Type B pancreatic cell (in vitro differentiated cells): ENCODE results near the gene MIP. TPM values are rescaled to one million over a fixed set of nuclear protein-coding genes. Genes with fewer than 3 reads are reported as not detected.

Experiments
- DNase-seq: peaks from one replicate; pipeline ENCODE4 v3.0.0; 2021; ENCODE audit warnings: mixed read lengths; ENCODE audit not compliant: unreplicated experiment; ENCODE audit errors: extremely low spot score
- H3K27ac Mint-ChIP-seq: 2 replicates; pipeline ENCODE4 v1.8.0; 2021; ENCODE audit warnings: mild to moderate bottlenecking, mixed read lengths
- H3K27me3 Mint-ChIP-seq: 2 replicates; pipeline ENCODE4 v1.8.0; 2021; ENCODE audit warnings: mixed read lengths
- H3K36me3 Mint-ChIP-seq: 2 replicates; pipeline ENCODE4 v1.8.0; 2021; ENCODE audit warnings: mixed read lengths
- H3K4me1 Mint-ChIP-seq: one replicate; pipeline ENCODE4 v1.8.0; 2021; ENCODE audit warnings: mixed read lengths; ENCODE audit not compliant: unreplicated experiment
- H3K4me3 Mint-ChIP-seq: 2 replicates; pipeline ENCODE4 v1.8.0; 2021; ENCODE audit warnings: mild to moderate bottlenecking, mixed read lengths
- H3K9me3 Mint-ChIP-seq: 2 replicates; pipeline ENCODE4 v1.8.0; 2021; ENCODE audit warnings: mixed read lengths
- total RNA-seq: library from RNA; stranded (reverse); gene quantifications from 2 replicates; pipeline ENCODE4 v1.2.1, GENCODE V29; 2021; ENCODE audit warnings: low replicate concordance
- TF ChIP-seq, protein P1 (sequence below): fragments of 200-600 bp; sonication (generic); conservative IDR thresholded peaks from 2 replicates; pipeline ENCODE4 v1.5.0; 2021; ENCODE audit warnings: antibody characterized with exemption, mild to moderate bottlenecking

MIP gene
- total RNA-seq, 1 donor from 2014 or later: not detected

DNA sequence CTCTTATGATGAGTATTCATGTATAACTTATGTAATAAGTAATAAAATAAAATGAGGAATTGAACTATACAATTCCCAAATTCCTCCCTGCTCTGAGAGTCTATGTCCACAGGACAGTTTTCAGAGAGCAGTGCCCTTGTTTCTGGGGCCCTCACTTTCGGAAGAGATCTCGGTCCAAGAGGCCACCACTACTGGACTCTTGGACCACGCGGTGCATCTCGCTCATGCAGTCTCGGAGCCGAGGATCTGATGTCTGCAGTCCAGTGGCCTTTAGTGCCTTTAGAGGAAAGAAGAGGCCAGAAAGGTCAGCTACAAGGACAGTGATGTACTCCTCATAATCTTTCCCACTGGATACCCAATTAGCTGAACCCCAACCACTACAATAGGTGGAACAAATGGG is 25.2 kb upstream of the MIP start:
- Mint-ChIP-seq H3K4me3 (no peak overlapping the region), H3K9me3 (no peaks in the 10 kb centered on the region), H3K27me3 (peaks cover 3% of the 10 kb centered on the region), H3K27ac (no peak overlapping the region), H3K4me1 (no peaks in the 10 kb centered on the region), H3K36me3 (no peaks in the 10 kb centered on the region)
- no peak for DNase-seq
- TF ChIP-seq, protein P1, sequence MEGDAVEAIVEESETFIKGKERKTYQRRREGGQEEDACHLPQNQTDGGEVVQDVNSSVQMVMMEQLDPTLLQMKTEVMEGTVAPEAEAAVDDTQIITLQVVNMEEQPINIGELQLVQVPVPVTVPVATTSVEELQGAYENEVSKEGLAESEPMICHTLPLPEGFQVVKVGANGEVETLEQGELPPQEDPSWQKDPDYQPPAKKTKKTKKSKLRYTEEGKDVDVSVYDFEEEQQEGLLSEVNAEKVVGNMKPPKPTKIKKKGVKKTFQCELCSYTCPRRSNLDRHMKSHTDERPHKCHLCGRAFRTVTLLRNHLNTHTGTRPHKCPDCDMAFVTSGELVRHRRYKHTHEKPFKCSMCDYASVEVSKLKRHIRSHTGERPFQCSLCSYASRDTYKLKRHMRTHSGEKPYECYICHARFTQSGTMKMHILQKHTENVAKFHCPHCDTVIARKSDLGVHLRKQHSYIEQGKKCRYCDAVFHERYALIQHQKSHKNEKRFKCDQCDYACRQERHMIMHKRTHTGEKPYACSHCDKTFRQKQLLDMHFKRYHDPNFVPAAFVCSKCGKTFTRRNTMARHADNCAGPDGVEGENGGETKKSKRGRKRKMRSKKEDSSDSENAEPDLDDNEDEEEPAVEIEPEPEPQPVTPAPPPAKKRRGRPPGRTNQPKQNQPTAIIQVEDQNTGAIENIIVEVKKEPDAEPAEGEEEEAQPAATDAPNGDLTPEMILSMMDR: no peak

DNA sequence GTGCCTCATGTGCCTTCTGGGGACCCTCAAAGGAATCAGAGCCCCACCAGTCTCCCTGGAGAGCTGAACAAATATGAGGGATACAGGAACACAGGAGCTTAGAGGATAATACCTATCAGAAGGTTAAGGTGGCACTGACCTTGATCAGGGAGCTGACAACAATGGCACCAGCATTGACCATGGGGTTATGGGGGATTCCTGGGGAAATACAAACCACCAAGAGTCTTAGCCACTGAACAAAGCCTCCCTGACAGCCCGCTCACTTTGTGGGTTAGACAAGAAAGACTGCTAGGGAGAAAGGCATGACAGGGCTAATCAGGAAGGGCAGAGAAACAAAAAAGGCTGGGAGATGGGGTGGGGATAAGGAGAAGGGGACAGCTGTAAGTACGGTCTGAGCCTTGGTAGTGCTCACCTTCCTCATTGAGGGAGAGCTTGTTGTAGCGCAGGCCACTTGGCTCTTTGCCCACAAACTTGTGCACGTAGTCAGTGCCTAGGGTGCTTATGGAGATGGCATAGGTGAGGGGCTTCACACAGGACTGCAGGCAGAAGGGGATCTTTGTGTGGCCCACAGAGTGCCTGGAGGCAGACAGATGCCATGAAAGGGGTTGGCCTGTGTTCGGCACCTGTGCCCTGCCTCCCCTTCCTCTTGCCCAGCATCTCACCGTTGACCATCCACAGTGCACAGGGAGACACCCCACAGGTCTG is 23.2 kb upstream of the MIP start:
- TF ChIP-seq, protein P1: no peak
- H3K36me3 Mint-ChIP-seq: no peaks in the 10 kb centered on the region

DNA sequence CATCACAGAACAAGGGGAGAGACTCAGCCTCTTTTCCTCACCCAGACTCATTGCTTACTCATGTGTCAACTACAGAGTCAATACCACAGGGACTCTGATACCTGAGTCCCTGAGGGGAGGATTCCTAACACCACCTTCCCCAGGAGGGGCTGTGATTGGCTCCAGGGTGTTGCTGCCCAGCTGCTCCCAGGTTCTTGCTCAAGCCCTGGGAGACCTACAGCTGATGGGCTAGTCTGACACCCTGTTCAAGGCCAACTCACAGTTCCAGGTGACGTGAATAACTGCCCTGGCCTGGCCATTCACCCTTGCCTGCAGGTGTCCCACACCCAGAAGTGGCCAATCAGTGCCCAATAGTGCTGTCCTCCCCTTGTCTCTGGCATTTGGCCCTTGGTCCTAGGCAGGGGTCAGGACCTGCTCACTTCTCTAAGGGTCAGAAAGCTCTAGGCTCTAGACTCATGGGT is 22.5 kb upstream of the MIP start:
- Mint-ChIP-seq H3K36me3 (no peaks in the 10 kb centered on the region), H3K27ac (no peak overlapping the region), H3K4me3 (no peak overlapping the region), H3K27me3 (no peaks in the 10 kb centered on the region), H3K9me3 (no peaks in the 10 kb centered on the region), H3K4me1 (no peaks in the 10 kb centered on the region)
- TF ChIP-seq, protein P1: no peak
- DNase-seq: no peak

More for the DNA sequence above, 23.2 kb upstream of the MIP start:
- H3K27ac Mint-ChIP-seq: no peak overlapping the region
- no peaks in the 10 kb centered on the region for H3K27me3 Mint-ChIP-seq
- H3K9me3 Mint-ChIP-seq: no peaks in the 10 kb centered on the region
- DNase-seq: no peak
- H3K4me1 Mint-ChIP-seq: no peaks in the 10 kb centered on the region
- H3K4me3 Mint-ChIP-seq: no peak overlapping the region

DNA sequence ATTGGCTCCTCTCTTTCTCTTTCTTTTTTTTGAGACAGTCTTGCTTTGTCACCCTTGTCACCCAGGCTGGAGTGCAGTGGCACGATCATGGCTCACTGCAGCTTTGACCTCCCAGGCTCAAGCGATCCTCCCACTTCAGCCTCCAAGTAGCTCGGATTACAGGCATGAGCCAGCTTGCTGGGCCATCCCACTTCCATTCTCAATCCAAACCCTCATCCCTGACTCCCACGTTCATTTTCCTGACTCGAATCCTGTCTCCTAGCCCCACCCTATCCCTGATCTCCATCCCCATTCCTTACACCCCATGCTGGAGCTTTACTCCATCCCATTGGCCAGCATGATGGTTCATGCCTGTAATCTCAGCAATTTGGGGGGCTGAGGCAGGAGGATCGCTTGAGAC is 21.7 kb upstream of the MIP start:
- no peak for DNase-seq
- no peak overlapping the region for H3K27ac Mint-ChIP-seq
- no peaks in the 10 kb centered on the region for H3K9me3 Mint-ChIP-seq
- no peaks in the 10 kb centered on the region for H3K4me1 Mint-ChIP-seq
- H3K36me3 Mint-ChIP-seq: no peaks in the 10 kb centered on the region
- H3K4me3 Mint-ChIP-seq: no peak overlapping the region
- no peaks in the 10 kb centered on the region for H3K27me3 Mint-ChIP-seq
- TF ChIP-seq, protein P1: no peak

DNA sequence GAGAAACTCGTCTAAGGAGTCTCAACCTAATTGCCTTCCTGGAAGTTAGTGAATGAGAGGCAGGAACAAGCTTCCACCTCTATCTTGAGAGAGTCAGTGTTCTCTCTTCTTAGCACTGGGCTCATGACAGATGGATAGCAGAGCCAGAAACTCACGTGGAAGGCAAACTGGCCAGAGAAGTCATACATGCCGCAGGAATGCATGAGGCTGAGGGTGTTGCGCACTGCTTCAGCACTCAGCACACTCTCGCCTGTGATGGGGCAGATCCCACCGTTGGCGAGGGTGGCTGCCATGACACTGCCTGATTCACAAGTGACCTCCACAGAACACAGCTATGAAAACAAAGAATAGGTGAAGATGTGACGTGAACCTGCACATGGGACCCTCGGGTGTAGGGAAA is 19.9 kb upstream of the MIP start:
- Mint-ChIP-seq H3K9me3 (no peaks in the 10 kb centered on the region), H3K4me1 (peaks cover 6% of the 10 kb centered on the region), H3K27ac (no peak overlapping the region), H3K4me3 (no peak overlapping the region), H3K36me3 (no peaks in the 10 kb centered on the region), H3K27me3 (no peaks in the 10 kb centered on the region)
- TF ChIP-seq, protein P1: no peak
- no peak for DNase-seq
